IMR-90 (cell line): Measurements from ENCODE around the gene ZNF780A.

Experiments used
- BHLHE40 ChIP-seq: fragments of 150-350 bp; IDR thresholded peaks from 2 replicates; pipeline ENCODE4 v1.6.1; 2016; ENCODE audit warnings: mild to moderate bottlenecking, low read depth, low read length
- CTCF ChIP-seq: conservative IDR thresholded peaks from 2 replicates; pipeline ENCODE4 v1.5.1; 2012; ENCODE audit warnings: mild to moderate bottlenecking, low read depth, low read length, improper control_type of control experiment
- MAFK ChIP-seq: IDR thresholded peaks from 2 replicates; pipeline ENCODE4 v1.6.1; 2012; ENCODE audit warnings: low read depth, low read length, improper control_type of control experiment
- MAZ ChIP-seq: IDR thresholded peaks from 2 replicates; pipeline ENCODE4 v1.6.1; 2012; ENCODE audit warnings: low read depth, mild to moderate bottlenecking, low read length, improper control_type of control experiment, moderate library complexity, borderline replicate concordance
- MXI1 ChIP-seq: IDR thresholded peaks from 2 replicates; pipeline ENCODE4 v1.6.1; 2012; ENCODE audit warnings: low read depth, mild to moderate bottlenecking, low read length, moderate library complexity, borderline replicate concordance
- POLR2A ChIP-seq: IDR thresholded peaks from 2 replicates; pipeline ENCODE4 v1.6.1; 2012; ENCODE audit warnings: mild to moderate bottlenecking, low read depth, low read length
- RAD21 ChIP-seq: IDR thresholded peaks from 2 replicates; pipeline ENCODE4 v1.6.1; 2012; ENCODE audit warnings: low read length, improper control_type of control experiment

- no peak for TF ChIP-seq BHLHE40
- TF ChIP-seq RAD21, result no peak
- no peak for TF ChIP-seq CTCF
- TF ChIP-seq MXI1, result no peak
- TF ChIP-seq POLR2A, result no peak
- no peak for TF ChIP-seq MAZ
- TF ChIP-seq MAFK, result no peak
These were observed 12.9 kb upstream of the ZNF780A start for GRCh38 chr19:40103600-40103999.
